ENCODE results near the gene CCDC122.

DNA sequence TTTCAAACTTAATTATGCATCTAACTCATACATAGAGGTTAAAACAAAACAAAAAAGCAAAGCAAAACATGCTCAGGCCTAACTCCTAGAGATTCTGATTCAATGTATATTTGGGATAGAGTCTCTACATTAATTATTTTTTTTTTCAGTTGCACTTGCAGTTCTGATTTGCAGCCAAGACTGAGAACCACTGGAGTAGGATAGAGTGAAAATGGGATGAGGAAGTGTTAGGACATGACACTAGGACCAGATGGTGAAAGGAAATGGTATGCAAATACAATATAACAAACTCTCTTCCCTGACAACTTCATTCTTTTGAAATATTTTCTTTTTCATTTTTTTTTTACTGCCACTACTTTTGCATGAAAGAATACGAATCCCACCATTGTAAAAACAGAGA lies 1.8 kb downstream of the CCDC122 start:
- no peak for TF ChIP-seq EZH2phosphoT487 (IDR thresholded peaks at IDR 0.05; ENCODE audit: insufficient read depth, low read depth)
- no peak for TF ChIP-seq EZH2 (IDR thresholded peaks at IDR 0.05; ENCODE audit: insufficient read depth, poor library complexity, severe bottlenecking)
